ENCODE results near the gene PTTG1IP.

PTTG1IP gene

DNA sequence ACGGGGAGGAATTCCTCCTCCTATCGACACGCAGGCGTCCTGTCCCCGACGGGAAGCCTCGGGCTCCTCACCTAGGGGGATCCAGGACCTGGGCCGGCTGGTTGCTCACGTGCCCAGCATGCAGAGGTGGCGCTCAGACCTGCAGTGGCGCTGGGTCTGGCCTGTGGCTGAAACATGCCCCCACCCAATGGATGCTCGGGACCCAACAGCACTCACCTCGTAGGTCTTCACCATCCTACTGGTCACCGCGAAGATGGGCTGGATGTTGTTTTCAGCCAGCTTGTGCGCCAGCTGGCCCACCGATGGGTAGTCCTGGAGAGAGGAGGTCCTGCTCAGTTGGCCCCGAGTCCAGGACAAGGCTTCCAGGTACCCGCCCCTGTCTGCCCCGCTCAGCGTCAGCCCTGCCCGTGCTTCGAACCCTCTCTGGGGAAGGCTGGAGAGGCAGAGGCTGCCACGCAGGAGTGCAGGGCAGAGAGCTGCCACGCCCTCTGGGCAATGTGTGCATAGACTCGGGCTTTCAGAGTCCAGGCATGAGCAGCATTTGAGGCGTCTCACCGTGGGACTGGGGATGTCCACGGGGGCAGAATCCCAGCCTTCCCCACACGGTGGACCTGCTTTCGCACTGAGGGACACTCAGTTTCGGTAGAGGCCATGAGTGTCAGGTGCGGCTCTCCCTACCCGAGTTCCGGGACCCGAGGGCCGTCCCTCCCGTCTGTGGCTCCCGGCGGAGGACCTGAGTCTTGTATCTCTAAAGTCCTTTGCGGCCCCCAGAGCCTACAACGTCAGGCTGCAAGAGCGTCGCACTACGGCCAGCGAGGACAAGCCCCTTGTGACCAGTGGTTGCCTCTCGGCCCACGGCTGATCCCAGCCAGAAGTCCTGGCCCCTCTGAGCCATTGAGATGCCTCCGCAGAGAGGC, 25.6 kb upstream of the PTTG1IP start:
- in situ Hi-C loops (cut with HindIII; ENCODE audit: low pct_ligation_motif_present, low pct_unique_long_range_greater_than_20kb, low sequenced_read_pairs) = no loop called here
- DNase-seq = no peak

DNA sequence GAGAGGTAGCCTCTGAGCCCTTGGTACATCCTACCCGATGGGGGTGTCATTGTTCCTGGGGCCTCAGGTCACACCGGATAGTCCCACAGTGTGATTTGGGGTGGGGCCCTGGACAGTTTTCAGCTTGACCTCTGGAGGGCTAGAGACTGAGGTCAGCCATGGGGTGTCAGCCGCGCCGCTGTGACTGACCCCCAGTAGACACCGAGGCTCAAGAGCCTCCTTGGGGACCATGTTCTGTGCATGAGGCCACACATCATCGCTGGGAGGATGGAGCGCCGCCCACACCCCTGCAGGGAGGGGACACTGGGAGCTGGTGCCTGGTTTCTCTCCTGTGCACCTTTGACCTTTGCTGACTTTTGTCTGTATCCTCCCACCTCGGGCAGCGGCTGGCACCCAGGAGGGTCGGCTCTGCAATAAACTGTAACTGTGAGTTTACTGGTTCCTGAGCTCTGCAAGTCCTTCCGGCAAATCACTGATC, 24.6 kb upstream of the PTTG1IP start:
- no peak for DNase-seq
- in situ Hi-C loops (cut with HindIII; ENCODE audit: low pct_ligation_motif_present, low pct_unique_long_range_greater_than_20kb, low sequenced_read_pairs) = no loop called here

DNA sequence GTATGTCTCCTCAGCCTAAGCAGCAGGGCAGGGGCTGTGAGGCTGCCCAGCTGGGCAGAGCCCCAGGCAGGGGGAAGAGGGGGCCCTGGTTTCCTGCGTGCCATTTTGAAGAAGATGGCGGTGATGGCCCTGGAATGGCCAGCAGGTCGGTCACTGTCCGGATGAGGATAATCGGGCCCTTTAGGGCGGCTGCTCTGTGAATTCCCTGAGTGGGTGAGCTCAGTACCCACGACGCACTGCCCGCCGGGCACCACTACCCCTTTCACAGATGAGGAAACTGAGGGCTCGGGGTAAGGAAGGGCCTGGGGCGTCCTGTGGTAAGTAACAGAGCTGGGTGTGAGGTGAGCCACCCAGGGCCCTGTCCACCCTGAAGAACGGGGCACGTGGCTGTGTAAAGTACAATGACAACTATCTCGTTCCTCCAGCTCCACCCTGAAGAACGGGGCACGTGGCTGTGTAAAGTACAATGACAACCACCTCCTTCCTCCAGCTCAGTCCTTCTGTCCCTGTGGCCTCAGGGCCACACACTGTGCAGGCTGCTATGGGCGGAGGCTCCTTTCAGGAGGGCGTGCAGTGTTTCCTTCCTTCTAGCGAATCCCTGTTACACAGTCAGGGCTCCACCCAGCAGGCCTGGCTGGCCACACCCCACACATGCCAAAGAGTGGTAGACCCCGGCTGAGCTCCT, 24.0 kb upstream of the PTTG1IP start:
- DNase-seq = no peak
- in situ Hi-C loops (cut with HindIII; ENCODE audit: low pct_ligation_motif_present, low pct_unique_long_range_greater_than_20kb, low sequenced_read_pairs) = no loop called here

DNA sequence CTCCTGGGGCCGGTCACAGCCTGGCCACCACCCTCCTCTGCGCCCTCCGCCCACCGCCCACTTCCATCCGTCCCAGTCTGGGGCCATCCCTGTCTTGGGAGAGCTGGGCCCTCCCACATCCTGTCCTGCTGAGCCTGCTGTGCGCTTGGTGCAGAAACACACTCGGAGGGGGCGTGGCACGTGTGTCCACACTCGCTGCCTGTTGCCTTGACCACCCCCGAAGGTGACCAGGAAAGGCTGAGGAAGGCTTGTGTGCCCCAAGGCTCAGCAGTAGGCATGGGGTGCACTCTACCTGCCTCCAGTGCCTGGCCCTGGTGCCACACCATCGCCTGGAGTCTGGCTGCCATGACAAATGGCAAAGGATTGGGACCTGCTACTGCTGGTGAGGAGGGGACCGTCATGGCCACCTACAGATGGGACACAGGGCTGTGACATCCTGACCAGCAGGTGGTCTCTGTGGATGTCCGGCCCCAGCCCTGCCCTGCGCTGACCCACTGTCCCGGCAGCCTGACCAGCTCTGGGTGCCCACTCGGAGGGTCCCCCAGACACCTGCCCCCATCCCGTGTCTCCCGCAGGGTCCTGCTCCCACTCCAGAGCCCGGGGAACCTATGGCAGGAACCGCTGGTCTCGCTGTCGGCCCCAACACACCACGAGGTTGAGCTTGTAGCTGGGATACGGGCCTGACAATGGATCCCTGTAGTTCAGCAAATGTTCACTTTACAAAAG, 23.2 kb upstream of the PTTG1IP start:
- no peak for DNase-seq
- in situ Hi-C loops (cut with HindIII; ENCODE audit: low pct_ligation_motif_present, low pct_unique_long_range_greater_than_20kb, low sequenced_read_pairs) = no loop called here

DNA sequence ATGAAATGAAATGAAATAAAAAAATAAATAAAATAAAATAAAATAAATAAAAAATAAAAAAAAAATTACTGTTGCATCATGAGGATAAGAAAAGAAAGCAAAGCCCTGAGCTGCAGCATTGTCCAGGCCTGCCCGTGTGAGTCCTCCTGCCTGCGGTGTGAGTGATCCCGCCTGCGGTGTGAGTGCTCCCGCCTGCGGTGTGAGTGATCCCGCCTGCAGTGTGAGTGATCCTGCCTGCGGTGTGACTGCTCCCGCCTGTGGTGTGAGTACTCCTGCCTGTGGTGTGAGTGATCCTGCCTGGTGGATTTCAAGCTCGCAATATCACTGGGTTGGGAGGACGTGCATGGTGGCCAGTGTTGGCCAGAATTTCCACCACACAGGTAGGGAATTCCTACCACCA, 22.4 kb upstream of the PTTG1IP start:
- no peak for DNase-seq
- in situ Hi-C loops (cut with HindIII; ENCODE audit: low pct_ligation_motif_present, low pct_unique_long_range_greater_than_20kb, low sequenced_read_pairs) = no loop called here

DNA sequence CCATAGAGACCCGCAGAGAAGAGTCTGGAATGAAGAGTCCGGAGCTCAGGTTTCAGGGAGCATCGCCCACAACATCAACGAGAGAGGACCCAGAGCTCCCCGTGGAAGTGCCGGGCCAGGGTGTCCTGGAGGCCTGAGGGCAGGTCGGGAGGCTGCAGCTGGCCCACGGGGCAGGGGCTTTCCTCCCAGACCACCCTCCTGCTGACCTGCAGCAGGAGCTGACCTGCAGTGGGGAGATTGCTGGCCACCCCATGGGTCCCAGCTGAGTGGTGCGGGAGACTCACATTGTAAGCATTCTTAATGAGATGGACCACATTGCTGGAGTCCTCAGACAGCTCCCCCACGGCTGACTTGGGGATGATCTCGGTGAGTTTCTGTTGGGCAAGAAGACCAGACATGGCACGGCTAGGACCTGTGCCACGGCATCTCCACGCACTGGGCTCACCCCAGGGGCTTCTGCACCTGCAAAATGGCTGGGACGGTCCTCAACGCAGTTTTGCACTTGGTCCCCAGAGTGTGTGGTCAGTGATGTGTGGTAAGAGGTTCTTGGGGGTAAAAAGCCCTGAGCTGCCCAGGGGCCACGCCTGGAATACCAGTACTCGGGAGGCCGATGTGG, 21.3 kb upstream of the PTTG1IP start:
- no peak for DNase-seq
- in situ Hi-C loops (cut with HindIII; ENCODE audit: low pct_ligation_motif_present, low pct_unique_long_range_greater_than_20kb, low sequenced_read_pairs) = no loop called here

DNA sequence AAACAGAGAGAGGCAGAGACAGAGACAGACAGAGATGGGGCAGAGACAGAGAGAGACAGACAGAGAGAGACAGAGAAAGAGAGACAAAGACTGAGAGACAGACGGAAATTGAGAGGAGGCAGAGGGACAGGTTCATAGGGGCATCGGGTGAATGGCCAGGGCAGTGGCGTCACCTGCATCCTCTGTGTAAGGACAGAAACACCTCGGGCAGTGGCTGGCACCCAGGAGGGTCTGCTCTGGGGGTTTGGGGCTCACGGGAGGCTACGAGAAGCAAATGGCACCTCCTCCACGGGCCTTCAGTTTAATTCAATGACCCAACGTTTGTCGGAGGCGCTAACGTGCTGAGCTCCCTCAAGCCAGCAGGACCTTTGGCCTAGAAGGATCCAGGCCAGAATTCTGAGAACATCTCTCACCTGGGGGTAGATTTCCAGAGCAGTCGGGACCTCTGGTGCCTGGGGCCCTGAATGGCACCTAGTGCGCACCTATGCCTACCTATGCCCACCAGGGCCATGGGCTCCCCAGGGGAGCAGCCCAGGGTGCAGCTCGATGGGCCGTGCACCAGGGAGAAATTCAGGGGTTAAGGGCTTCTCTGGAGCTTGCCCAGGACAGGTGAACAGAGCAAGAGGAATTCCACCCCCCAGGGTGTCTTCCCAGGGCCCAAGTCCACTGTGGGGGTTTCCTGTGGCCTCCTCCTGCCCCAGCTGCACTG, 20.6 kb upstream of the PTTG1IP start:
- in situ Hi-C loops (cut with HindIII; ENCODE audit: low pct_ligation_motif_present, low pct_unique_long_range_greater_than_20kb, low sequenced_read_pairs) = no loop called here
- no peak for DNase-seq

DNA sequence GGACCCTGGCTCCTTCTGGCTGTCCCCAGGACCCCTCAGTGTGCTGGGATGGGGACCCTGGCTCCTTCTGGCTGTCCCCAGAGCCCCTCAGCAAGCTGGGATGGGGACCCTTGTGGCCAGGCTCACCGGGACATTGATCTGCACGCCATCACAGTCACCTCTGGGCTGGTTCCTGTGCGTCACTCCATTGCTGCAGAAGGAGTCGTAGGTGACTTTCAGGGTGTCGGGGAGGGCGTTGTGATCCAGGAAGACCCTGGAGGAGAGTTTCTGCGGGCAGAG, 19.7 kb upstream of the PTTG1IP start:
- no peak for DNase-seq

DNA sequence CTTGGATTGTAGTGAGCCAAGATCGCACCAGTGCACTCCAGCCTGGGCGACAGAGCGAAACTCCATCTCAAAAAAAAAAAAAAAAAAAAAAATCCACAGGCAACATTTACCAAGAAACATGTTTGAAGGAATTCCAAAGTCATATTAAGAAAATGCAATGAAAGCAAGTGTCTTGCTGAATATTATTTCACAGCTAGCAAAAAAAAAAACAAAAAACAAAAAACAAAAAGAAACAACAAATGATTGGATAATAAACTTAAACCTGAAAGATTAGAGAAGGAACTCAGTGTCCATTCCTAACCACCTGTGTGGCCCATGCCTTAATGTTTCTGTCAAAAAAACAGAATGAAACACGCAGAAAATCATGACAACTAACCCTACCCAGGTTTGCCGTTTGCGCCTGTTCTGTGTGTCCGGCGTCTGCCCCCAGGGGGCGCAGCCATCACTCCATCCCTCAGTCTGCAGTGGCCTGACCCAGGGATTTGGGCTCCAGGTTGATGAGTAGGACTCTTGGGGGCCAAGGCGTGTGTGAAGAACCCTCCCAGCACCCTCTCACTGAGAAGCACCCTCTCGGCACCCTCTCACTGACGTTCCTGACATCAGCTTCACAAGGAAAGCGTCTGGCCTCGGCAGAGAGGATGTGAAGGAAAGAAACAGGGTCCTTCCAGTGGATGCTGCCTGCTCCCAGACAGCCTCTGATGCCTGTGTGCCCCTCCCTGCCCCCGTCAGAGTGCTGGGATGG, 19.2 kb upstream of the PTTG1IP start:
- in situ Hi-C loops (cut with HindIII; ENCODE audit: low pct_ligation_motif_present, low pct_unique_long_range_greater_than_20kb, low sequenced_read_pairs) = no loop called here
- DNase-seq = peak; percentile 40

More for the DNA sequence above, 19.7 kb upstream of the PTTG1IP start:
- in situ Hi-C loops (cut with HindIII; ENCODE audit: low pct_ligation_motif_present, low pct_unique_long_range_greater_than_20kb, low sequenced_read_pairs) = no loop called here

DNA sequence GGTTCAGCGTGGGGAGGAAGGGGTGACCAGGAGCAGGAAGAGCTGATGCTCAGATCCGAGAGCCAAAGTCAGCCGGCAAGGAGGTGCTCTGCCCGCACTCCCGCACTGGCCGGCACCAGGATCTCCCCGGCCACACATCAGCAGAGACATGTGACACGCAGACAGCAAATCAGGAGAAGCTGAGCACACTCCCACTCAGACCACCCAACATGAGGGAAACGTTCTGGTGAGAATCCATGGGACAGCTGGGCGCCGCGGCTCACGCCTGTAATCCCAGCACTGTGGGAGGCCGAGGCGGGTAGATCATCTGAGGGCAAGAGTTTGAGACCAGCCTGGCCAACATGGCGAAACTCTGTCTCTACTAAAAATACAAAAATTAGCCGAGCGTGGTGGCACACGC, 18.6 kb upstream of the PTTG1IP start:
- in situ Hi-C loops (cut with HindIII; ENCODE audit: low pct_ligation_motif_present, low pct_unique_long_range_greater_than_20kb, low sequenced_read_pairs) = no loop called here
- no peak for DNase-seq

DNA sequence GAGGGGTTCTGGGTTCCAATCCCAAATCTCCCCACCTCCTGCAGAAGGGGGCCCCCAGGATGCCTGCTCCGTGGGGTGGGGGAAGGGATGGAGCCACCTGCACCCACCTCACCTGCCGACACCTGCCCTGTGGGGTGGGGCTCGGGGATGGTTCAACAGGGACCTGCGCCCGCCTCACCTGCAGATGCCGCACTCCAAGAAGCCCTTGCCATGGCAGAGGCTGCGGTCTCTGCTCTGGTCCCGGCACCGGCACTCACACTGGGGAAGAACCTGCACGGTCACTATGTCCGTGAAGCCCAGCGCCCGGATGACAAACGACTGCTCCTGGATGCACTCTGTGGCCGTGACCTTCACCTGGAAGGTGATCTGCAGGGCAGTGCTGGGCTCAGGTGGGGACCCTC, 18.1 kb upstream of the PTTG1IP start:
- in situ Hi-C loops (cut with HindIII; ENCODE audit: low pct_ligation_motif_present, low pct_unique_long_range_greater_than_20kb, low sequenced_read_pairs) = no loop called here
- no peak for DNase-seq

DNA sequence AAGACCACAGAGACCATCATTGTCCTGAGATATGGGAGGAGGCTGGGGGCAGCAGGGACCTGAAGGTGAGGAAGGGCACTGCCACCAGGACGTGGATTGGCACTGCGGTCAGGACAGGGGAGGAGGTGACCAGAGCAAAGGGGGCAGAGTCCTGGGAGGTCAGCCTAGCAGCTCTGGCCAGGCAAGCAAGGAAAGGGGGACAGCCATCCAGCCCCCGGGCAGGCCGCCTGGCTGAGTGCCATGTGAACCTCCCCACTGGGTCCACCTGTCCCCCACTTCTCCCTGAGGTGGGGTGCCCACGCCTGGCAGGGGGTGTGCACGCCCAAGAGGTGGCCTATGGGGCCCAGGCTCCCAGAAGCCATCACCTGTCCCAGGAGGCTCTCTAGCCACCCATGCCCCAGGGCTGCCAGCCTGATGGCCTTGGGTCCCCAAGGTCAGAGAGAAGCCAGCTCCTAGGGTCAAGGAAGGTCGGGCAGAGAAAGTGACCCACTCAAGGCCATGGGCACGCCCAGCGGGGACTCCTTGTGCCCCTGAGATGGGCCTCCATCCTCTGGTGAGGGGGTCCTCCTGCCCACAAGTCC, 17.6 kb upstream of the PTTG1IP start:
- in situ Hi-C loops (cut with HindIII; ENCODE audit: low pct_ligation_motif_present, low pct_unique_long_range_greater_than_20kb, low sequenced_read_pairs) = no loop called here
- no peak for DNase-seq

DNA sequence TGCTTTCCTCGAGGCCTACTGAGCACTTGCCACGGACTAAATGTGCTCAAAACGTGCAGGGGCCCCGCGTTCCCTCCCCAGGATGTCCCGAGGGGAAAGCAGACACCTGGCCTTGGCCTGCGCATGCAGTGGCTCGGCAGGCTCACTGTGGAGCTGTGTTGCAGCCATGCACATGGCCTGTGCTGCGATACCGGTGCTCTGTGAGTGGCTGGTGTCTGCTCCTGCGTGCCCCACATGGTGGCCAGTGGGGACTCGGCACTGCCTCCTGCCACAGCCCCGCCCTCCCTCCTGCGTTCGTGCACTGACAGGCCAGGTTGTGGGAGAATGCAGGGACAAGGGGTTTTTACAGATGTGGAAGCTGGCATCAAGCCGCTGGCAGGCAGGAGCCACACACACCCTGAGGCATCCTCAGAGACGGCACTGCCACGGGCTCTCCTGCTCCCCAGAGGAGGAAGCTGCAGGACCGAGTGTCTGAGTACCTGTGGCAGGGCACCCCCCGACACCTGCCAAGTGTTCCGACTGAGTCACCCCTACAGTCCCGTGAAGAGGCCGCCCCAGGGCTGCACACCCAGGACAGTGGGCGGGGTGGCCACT, 16.9 kb upstream of the PTTG1IP start:
- no peak for DNase-seq
- in situ Hi-C loops (cut with HindIII; ENCODE audit: low pct_ligation_motif_present, low pct_unique_long_range_greater_than_20kb, low sequenced_read_pairs) = no loop called here

DNA sequence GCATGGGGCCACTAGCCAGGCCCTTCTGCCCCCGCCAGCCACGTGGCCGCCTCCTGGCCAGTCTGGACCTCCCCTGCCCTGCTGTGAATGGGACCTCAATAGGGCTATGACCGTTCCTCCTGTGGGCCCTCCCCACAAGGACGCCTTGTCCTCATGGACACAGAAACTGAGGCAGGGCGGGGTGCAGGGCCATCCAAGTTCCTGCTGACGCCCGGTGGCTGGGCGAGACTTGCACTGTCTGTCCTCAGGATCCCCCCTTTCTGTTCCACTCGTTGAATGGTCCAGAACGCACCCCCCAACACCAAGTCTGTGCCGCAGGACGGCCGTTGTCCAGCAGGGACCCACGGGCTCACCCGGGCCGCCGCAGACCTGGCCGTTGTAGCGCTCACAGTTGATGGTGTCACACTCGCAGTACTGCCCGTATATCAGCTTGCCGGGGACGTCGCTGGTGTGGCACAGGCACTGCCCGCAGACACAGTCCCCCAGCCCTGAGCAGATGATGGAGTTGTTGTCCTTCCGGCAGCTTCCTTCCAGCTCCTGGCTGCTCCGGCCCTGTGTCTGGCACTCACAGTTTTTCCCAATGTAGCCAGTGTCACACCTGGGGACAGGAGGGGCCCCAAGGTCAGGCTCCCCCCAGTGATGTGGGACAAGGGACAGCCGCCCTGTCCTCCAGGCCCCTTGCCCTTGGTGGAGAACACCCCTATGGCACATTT, 16.3 kb upstream of the PTTG1IP start:
- in situ Hi-C loops (cut with HindIII; ENCODE audit: low pct_ligation_motif_present, low pct_unique_long_range_greater_than_20kb, low sequenced_read_pairs) = no loop called here
- DNase-seq = no peak

DNA sequence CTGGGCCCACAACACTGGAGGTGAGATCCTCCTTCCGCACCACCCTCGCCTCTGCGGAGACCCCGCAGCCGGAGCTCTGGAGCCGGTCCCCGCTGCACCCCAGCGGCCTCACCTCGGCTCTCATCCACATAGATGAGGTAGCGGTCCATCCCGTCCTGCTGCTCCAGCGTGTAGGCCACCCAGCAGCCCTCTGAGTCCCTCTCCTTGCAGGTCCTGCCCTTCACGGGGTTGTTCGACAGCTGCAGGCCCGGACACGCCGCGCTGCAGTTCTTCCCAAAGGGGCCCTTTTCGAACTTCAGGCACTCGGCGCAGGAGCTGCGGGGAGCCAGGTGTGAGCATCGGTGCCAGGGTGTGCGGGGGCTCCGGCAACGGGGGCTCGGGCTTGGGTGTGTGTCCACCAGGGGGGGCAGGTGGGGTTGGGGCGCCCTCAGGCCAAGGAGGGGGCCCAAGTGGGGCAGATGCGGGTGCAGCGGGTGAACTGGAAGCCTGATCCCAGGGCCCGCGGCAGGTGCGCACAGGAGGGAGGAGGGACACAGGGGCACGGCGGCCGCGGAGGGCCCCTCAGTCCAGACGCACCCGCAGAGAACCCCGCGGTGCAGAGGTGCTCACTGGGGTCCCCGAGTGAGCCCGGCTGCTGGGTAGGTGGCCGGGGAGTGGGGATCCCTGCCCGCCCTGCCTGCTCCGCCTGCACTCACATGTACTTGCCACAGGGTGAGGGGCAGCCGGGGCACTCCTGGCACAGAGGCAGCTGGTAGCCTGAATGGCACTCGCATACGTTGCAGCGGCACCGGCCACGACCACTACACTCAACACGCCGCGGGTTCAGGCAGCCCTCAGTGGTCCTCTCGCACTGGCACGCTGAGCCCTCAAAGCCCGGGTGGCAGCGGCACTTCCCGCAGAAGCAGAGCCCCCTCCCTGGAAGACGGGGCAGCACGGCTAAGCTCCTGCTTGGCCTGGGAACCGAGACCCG, 15.4 kb upstream of the PTTG1IP start:
- in situ Hi-C loops (cut with HindIII; ENCODE audit: low pct_ligation_motif_present, low pct_unique_long_range_greater_than_20kb, low sequenced_read_pairs) = no loop called here

More for the DNA sequence above, 15.4 kb upstream of the PTTG1IP start:
- DNase-seq = no peak

Data from ACHN (cell line).